ENCODE results near the gene KDM4E. TPM values are rescaled to one million over a fixed set of nuclear protein-coding genes. Genes with fewer than 3 reads are reported as not detected.

The KDM4E gene
- total RNA-seq, 4 donors from 2014 or later = not detected

DNA sequence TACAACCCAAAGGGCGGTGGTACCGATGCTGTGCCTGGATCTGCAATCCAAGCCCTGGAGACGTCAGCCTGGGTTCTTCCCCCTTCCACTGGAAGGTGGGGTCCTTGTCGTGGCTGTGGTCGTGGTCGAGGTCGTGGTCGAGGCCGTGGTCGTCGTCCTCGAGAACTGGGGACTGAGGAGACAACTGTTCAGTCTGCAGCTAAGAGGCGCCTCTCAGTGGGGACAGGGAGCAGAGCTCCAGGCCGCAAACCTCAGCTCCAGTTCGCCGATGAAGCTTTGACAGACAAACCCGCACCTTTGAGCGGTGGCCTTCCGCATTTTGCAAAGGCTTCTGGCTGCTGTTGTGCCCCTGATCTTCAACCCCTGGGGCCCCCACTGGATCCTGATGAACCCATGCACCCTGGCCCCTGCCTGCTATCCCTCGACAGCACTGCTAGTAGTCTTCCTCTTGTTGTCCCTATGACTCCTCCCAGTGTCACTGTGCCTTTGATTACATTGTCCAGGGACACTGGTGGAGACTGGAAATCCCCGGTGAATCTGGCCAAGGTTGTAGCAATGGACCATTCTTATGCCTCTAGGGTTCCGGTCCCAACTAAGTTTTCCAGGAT, 25.6 kb downstream of the KDM4E start:
- no peaks in the 10 kb centered on the region for H3K27me3 ChIP-seq
- no peaks in the 10 kb centered on the region for H3K4me1 ChIP-seq
- no peak overlapping the region for H3K4me3 ChIP-seq
- no peak for DNase-seq
- no peaks in the 10 kb centered on the region for H3K36me3 ChIP-seq
- TF ChIP-seq CTCF (IDR thresholded peaks at IDR 0.05) (no peak), POLR2A (IDR thresholded peaks at IDR 0.05) (no peak)
- no peak overlapping the region for H3K27ac ChIP-seq
- H3K9me3 ChIP-seq = no peaks in the 10 kb centered on the region
- intact Hi-C loops (cut with DNase I; ENCODE audit: low total_unique reads) = no loop called here

DNA sequence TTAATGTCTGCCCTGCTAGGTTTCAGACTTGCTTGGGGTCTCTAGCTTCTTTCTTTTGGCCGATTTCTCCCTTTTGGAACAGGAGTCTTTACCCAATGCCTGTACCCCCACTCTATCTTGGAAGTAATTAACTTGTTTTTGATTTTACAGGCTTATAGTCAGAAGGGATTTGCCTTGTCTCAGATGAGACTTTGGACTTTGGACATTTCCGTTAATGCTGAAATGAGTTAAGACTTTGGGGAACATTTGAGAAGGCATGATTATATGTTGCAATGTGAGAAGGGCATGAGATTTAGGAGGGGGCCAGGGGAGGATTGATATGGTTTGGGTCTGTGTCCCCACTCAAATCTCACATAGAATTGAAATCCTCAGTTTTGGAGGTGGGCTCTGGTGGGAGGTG, 29.3 kb downstream of the KDM4E start:
- Histone ChIP-seq H3K4me1 (no peaks in the 10 kb centered on the region), H3K4me3 (no peak overlapping the region), H3K27ac (no peak overlapping the region), H3K36me3 (no peaks in the 10 kb centered on the region), H3K27me3 (no peaks in the 10 kb centered on the region), H3K9me3 (no peaks in the 10 kb centered on the region)
- intact Hi-C loops (cut with DNase I; ENCODE audit: low total_unique reads) = no loop called here
- DNase-seq = no peak
- TF ChIP-seq CTCF (IDR thresholded peaks at IDR 0.05) (no peak), POLR2A (IDR thresholded peaks at IDR 0.05) (no peak)

DNA sequence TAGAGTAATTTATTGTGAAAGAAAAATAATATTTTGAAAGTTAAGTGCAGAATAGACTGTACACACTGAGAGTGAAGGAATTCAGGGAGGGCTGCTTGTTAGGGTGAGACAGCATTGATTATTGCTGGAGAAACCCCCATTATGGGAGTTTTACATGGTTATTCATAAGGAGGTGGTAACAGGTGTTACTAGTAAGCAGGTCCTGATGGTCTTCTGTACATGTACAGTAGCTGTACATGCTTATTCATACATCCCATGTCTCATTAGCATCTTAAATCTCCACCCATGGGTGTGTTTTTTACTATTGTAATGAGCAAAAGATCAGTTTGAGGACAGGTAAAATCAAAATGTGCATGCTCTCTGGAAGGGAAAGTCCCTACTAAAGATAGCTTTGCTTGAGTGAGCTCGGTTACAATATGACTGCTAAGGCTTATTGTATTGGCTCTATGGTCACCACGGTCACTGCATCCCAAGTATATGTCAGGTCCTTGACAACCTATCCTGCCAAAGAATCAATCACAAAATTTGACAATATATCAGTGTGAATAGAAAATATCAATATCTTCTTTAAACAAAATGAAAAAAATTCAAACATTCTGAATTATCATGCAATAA, 30.3 kb downstream of the KDM4E start:
- no peaks in the 10 kb centered on the region for H3K4me1 ChIP-seq
- H3K9me3 ChIP-seq = no peaks in the 10 kb centered on the region
- no peak overlapping the region for H3K4me3 ChIP-seq
- no peak for TF ChIP-seq CTCF (IDR thresholded peaks at IDR 0.05)
- TF ChIP-seq POLR2A (IDR thresholded peaks at IDR 0.05) = no peak
- H3K27ac ChIP-seq = no peak overlapping the region
- intact Hi-C loops (cut with DNase I; ENCODE audit: low total_unique reads) = no loop called here
- H3K36me3 ChIP-seq = no peaks in the 10 kb centered on the region
- DNase-seq = no peak
- no peaks in the 10 kb centered on the region for H3K27me3 ChIP-seq

GRCh38 chr11:95057959-95058358, 32.9 kb downstream of the KDM4E start:
- no peak for DNase-seq
- TF ChIP-seq CTCF (IDR thresholded peaks at IDR 0.05) (no peak), POLR2A (IDR thresholded peaks at IDR 0.05) (no peak)

DNA sequence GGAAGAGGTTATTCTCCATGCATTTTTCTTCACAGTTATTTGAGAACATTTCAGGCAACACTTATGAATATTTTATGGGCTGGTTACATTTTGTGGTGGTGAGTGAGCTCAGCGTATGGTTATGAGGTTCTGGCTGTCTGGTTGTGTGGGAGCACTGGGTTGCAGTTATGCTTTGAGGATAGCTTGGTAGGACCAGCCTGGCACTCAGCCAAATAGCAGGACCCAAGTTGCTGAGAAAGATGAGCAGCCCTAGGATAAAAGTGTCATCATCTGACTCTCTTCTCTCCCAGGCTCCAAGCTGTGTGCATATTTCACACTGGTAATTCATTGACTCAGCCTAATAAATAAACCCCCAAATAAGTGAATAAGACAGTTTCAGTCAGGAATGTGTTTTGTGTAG, 33.6 kb downstream of the KDM4E start:
- Histone ChIP-seq H3K36me3 (no peaks in the 10 kb centered on the region), H3K9me3 (no peaks in the 10 kb centered on the region), H3K27ac (no peak overlapping the region), H3K27me3 (no peaks in the 10 kb centered on the region), H3K4me3 (no peak overlapping the region), H3K4me1 (no peaks in the 10 kb centered on the region)
- no peak for DNase-seq
- TF ChIP-seq CTCF (IDR thresholded peaks at IDR 0.05) (no peak), POLR2A (IDR thresholded peaks at IDR 0.05) (no peak)
- intact Hi-C loops (cut with DNase I; ENCODE audit: low total_unique reads) = no loop called here

More at GRCh38 chr11:95057959-95058358, 32.9 kb downstream of the KDM4E start:
- intact Hi-C loops (cut with DNase I; ENCODE audit: low total_unique reads) = no loop called here
- Histone ChIP-seq H3K9me3 (no peaks in the 10 kb centered on the region), H3K4me1 (no peaks in the 10 kb centered on the region), H3K27me3 (no peaks in the 10 kb centered on the region), H3K4me3 (no peak overlapping the region), H3K27ac (no peak overlapping the region), H3K36me3 (no peaks in the 10 kb centered on the region)

Measured in uterus (tissue), 4 donors.